Stomach (tissue), 4 donors: Measurements from ENCODE around the gene MRPL43.

Experiments used
- EP300 ChIP-seq: sonication (generic); formaldehyde crosslinking; IDR thresholded peaks from one replicate; pipeline ENCODE4 v1.6.1; 2017; ENCODE audit warnings: antibody characterized with exemption
- POLR2A ChIP-seq, 4 donors: fragments of 450-650 bp; IDR thresholded peaks; one replicate each; pipeline ENCODE4 v1.6.1; 2016; ENCODE audit warnings: antibody characterized with exemption in 4 of 4, control low read depth in 2 of 4, mild to moderate bottlenecking in 1 of 4, moderate library complexity in 1 of 4
- POLR2AphosphoS5 ChIP-seq, 3 donors: sonication (generic); formaldehyde crosslinking; IDR thresholded peaks; one replicate each; pipeline ENCODE4 v1.6.1; 2016; ENCODE audit warnings: antibody characterized with exemption in 3 of 3
- TF ChIP-seq, protein P1 (sequence below), 7 experiments: fragments of 450-650 bp in 4 of 7; fragments of 200-600 bp in 3 of 7; sonication (generic) in 3 of 7; IDR thresholded peaks; one replicate each; pipeline ENCODE4 v1.5.1; 2016 to 2019; ENCODE audit warnings: antibody characterized with exemption in 7 of 7, control low read depth in 2 of 7, mild to moderate bottlenecking in 1 of 7

DNA sequence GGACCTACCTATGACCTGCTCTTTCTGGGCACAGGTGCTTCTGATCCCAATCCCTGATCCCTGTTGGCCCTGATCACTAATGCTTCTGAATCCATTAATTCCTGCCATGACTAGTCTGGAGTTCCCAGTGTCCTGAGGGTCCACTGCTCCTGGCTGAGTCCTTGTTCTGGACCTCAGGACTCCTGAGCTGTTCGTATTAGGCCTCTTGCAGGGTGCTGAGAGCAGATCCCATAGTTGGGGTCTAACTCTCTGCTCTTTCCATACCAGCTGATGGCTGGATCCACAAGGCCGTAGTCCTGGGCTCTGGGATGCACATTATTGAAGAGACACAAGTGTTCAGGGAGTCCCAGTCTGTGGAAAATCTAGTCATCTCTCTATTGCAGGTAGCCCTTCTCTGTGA lies 7.0 kb downstream of the MRPL43 start:
- TF ChIP-seq POLR2AphosphoS5 (IDR thresholded peaks at IDR 0.05) (no peak), POLR2A (IDR thresholded peaks at IDR 0.05) (no peak), EP300 (no peak)
- TF ChIP-seq, protein P1, sequence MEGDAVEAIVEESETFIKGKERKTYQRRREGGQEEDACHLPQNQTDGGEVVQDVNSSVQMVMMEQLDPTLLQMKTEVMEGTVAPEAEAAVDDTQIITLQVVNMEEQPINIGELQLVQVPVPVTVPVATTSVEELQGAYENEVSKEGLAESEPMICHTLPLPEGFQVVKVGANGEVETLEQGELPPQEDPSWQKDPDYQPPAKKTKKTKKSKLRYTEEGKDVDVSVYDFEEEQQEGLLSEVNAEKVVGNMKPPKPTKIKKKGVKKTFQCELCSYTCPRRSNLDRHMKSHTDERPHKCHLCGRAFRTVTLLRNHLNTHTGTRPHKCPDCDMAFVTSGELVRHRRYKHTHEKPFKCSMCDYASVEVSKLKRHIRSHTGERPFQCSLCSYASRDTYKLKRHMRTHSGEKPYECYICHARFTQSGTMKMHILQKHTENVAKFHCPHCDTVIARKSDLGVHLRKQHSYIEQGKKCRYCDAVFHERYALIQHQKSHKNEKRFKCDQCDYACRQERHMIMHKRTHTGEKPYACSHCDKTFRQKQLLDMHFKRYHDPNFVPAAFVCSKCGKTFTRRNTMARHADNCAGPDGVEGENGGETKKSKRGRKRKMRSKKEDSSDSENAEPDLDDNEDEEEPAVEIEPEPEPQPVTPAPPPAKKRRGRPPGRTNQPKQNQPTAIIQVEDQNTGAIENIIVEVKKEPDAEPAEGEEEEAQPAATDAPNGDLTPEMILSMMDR (IDR thresholded peaks at IDR 0.05): no peak
